CD4-positive, CD25-positive, alpha-beta regulatory T cell (primary cell): ENCODE data around the gene TBPL2. TPM values are rescaled to one million over a fixed set of nuclear protein-coding genes. Genes with fewer than 3 reads are reported as not detected.
"Not testable (repeated sequence)": the region's sequence is repeated elsewhere in the genome, so short reads cannot be mapped to it uniquely, and the experiment has no call there.

Experiments
- ATAC-seq, 2 donors: fragments of 150-1000 bp; cut with Tn5 transposase; one replicate each; pipeline ENCODE4 v1.10.0; 2021; ENCODE audit warnings: low read depth in 2 of 2, moderate number of reproducible peaks in 2 of 2, moderate library complexity in 1 of 2
- DNase-seq, 3 donors: peaks; one replicate each; pipeline versions ENCODE4 v3.0.0 to v3.0.0-alpha.2; 2012 to 2022; ENCODE audit warnings: mixed read lengths in 1 of 3
- H3K27ac ChIP-seq: one replicate; pipeline ENCODE4 v1.7.0; 2013; ENCODE audit warnings: mild to moderate bottlenecking, low read length; ENCODE audit not compliant: insufficient read depth, poor library complexity, severe bottlenecking
- H3K27me3 ChIP-seq: one replicate; pipeline ENCODE4 v1.7.0; 2013; ENCODE audit warnings: low read length; ENCODE audit not compliant: control insufficient read depth, insufficient read depth
- H3K36me3 ChIP-seq: one replicate; pipeline ENCODE4 v1.7.0; 2013; ENCODE audit warnings: mild to moderate bottlenecking, low read length, moderate library complexity; ENCODE audit not compliant: control insufficient read depth, insufficient read depth
- H3K4me1 ChIP-seq: 2 replicates; pipeline ENCODE4 v1.7.0; 2013; ENCODE audit warnings: mild to moderate bottlenecking, low read length; ENCODE audit not compliant: insufficient read depth, control insufficient read depth, poor library complexity, severe bottlenecking
- H3K4me3 ChIP-seq: one replicate; pipeline ENCODE4 v1.7.0; 2013; ENCODE audit warnings: low read depth, mild to moderate bottlenecking, low read length, moderate library complexity
- H3K9me3 ChIP-seq, 2 experiments: 1 replicate in 1 of 2; 2 replicates in 1 of 2; pipeline ENCODE4 v1.7.0; 2013; ENCODE audit warnings: low read length in 2 of 2, mild to moderate bottlenecking in 1 of 2, moderate library complexity in 1 of 2; ENCODE audit not compliant: control insufficient read depth in 2 of 2
- H3K27ac Mint-ChIP-seq, 3 donors: one replicate each; pipeline ENCODE4 v1.8.0; 2020 to 2022; ENCODE audit warnings: mild to moderate bottlenecking in 3 of 3, mixed read lengths in 3 of 3, moderate library complexity in 2 of 3
- H3K27me3 Mint-ChIP-seq: one replicate; pipeline ENCODE4 v1.8.0; 2022; ENCODE audit warnings: mild to moderate bottlenecking, mixed read lengths
- H3K36me3 Mint-ChIP-seq: one replicate; pipeline ENCODE4 v1.8.0; 2020; ENCODE audit warnings: mixed read lengths
- H3K4me1 Mint-ChIP-seq, 4 donors: one replicate each; pipeline ENCODE4 v1.8.0; 2020 to 2022; ENCODE audit warnings: mixed read lengths in 4 of 4, mild to moderate bottlenecking in 1 of 4
- H3K4me3 Mint-ChIP-seq, 4 donors: one replicate each; pipeline ENCODE4 v1.8.0; 2020 to 2022; ENCODE audit warnings: mild to moderate bottlenecking in 4 of 4, mixed read lengths in 4 of 4, moderate library complexity in 3 of 4
- H3K9me3 Mint-ChIP-seq, 7 donors: one replicate each; pipeline ENCODE4 v1.8.0; 2020 to 2022; ENCODE audit warnings: mixed read lengths in 7 of 7, mild to moderate bottlenecking in 3 of 7, moderate library complexity in 2 of 7
- polyA plus RNA-seq, 4 donors: library from polyadenylated mRNA; unstranded; fragments of 300-500 nt; fragmentation: Illumina TruSeq; gene quantifications; one replicate each; pipeline ENCODE4 v1.2.3, GENCODE V29; 2021
- total RNA-seq: library from RNA; stranded (reverse); gene quantifications from one replicate; pipeline ENCODE4 v1.2.3, GENCODE V29; 2022

The TBPL2 gene
- total and polyA plus RNA-seq, 5 donors from 2014 or later: not detected

GRCh38 chr14:55383541-55384140 lies 56.8 kb downstream of the TBPL2 start:
- no peaks in the 10 kb centered on the region for H3K9me3 ChIP-seq
- Mint-ChIP-seq H3K27me3 (no peaks in the 10 kb centered on the region), H3K36me3 (peaks cover 46% of the 10 kb centered on the region), H3K27ac (peak overlapping the region in 2 of 3 donors; percentile 13 to 57), H3K9me3 (no peaks in the 10 kb centered on the region), H3K4me1 (peaks cover 7 to 32% (median 23%) of the 10 kb centered on the region in 4 donors), H3K4me3 (no peak overlapping the region)
- no peak overlapping the region for H3K27ac ChIP-seq
- peaks cover 27% of the 10 kb centered on the region for H3K36me3 ChIP-seq
- no peak for DNase-seq
- no peak for ATAC-seq
- peaks cover 17% of the 10 kb centered on the region for H3K4me1 ChIP-seq
- no peak overlapping the region for H3K4me3 ChIP-seq
- no peaks in the 10 kb centered on the region for H3K27me3 ChIP-seq

GRCh38 chr14:55383056-55383466 lies 57.4 kb downstream of the TBPL2 start:
- H3K4me3 Mint-ChIP-seq, ATAC-seq, H3K9me3 ChIP-seq, DNase-seq, H3K4me3 ChIP-seq, H3K27ac ChIP-seq, H3K27me3 Mint-ChIP-seq, H3K9me3 Mint-ChIP-seq, H3K27me3 ChIP-seq: not testable (repeated sequence)
- Histone ChIP-seq H3K4me1 (peaks cover 17% of the 10 kb centered on the region), H3K36me3 (peaks cover 32% of the 10 kb centered on the region)
- Mint-ChIP-seq H3K4me1 (peaks cover 7 to 26% (median 22%) of the 10 kb centered on the region in 4 donors), H3K36me3 (peaks cover 47% of the 10 kb centered on the region), H3K27ac (peak overlapping the region in 1 of 3 donors; percentile 57)

GRCh38 chr14:55382483-55382882 lies 57.9 kb downstream of the TBPL2 start:
- no peak for ATAC-seq
- Histone ChIP-seq H3K36me3 (peaks cover 35% of the 10 kb centered on the region), H3K4me3 (no peak overlapping the region), H3K27ac (no peak overlapping the region), H3K27me3 (no peaks in the 10 kb centered on the region), H3K4me1 (peaks cover 17% of the 10 kb centered on the region), H3K9me3 (no peaks in the 10 kb centered on the region)
- DNase-seq: no peak
- Mint-ChIP-seq H3K36me3 (peaks cover 47% of the 10 kb centered on the region), H3K4me1 (peaks cover 7 to 23% (median 21%) of the 10 kb centered on the region in 4 donors), H3K27ac (no peak overlapping the region), H3K4me3 (no peak overlapping the region), H3K27me3 (no peaks in the 10 kb centered on the region), H3K9me3 (no peaks in the 10 kb centered on the region)

- H3K4me3 Mint-ChIP-seq: no peak overlapping the region
- Histone ChIP-seq H3K9me3 (no peaks in the 10 kb centered on the region), H3K27me3 (no peaks in the 10 kb centered on the region), H3K4me3 (no peak overlapping the region), H3K4me1 (peaks cover 11% of the 10 kb centered on the region), H3K27ac (no peak overlapping the region), H3K36me3 (peaks cover 42% of the 10 kb centered on the region)
- H3K36me3 Mint-ChIP-seq: peaks cover 49% of the 10 kb centered on the region
- H3K4me1 Mint-ChIP-seq: peaks cover 7 to 15% (median 13%) of the 10 kb centered on the region in 4 donors
- no peaks in the 10 kb centered on the region for H3K9me3 Mint-ChIP-seq
- no peaks in the 10 kb centered on the region for H3K27me3 Mint-ChIP-seq
- H3K27ac Mint-ChIP-seq: peak overlapping the region in 1 of 3 donors; percentile 53
- DNase-seq: no peak
- no peak for ATAC-seq
Measured at GRCh38 chr14:55381561-55381960, 58.9 kb downstream of the TBPL2 start.

GRCh38 chr14:55381040-55381439 lies 59.4 kb downstream of the TBPL2 start:
- DNase-seq (no peak), ATAC-seq (no peak)
- Mint-ChIP-seq H3K4me1 (peaks cover 5 to 9% (median 8%) of the 10 kb centered on the region in 4 donors), H3K9me3 (no peaks in the 10 kb centered on the region), H3K36me3 (peaks cover 50% of the 10 kb centered on the region), H3K4me3 (no peak overlapping the region), H3K27ac (no peak overlapping the region), H3K27me3 (no peaks in the 10 kb centered on the region)
- peaks cover 6% of the 10 kb centered on the region for H3K4me1 ChIP-seq
- no peaks in the 10 kb centered on the region for H3K27me3 ChIP-seq
- no peaks in the 10 kb centered on the region for H3K9me3 ChIP-seq
- no peak overlapping the region for H3K27ac ChIP-seq
- H3K36me3 ChIP-seq: peaks cover 45% of the 10 kb centered on the region
- no peak overlapping the region for H3K4me3 ChIP-seq

- H3K27me3 ChIP-seq: no peaks in the 10 kb centered on the region
- H3K36me3 ChIP-seq: peaks cover 36% of the 10 kb centered on the region
- no peak for DNase-seq
- no peak overlapping the region for H3K4me3 ChIP-seq
- H3K4me1 ChIP-seq: peaks cover 18% of the 10 kb centered on the region
- no peak overlapping the region for H3K27ac ChIP-seq
- H3K36me3 Mint-ChIP-seq: peaks cover 48% of the 10 kb centered on the region
- H3K4me3 Mint-ChIP-seq: no peak overlapping the region
- H3K27me3 Mint-ChIP-seq: no peaks in the 10 kb centered on the region
- H3K9me3 Mint-ChIP-seq: no peaks in the 10 kb centered on the region
- ATAC-seq: no peak
- H3K27ac Mint-ChIP-seq: peak overlapping the region in 1 of 3 donors; percentile 51
- H3K9me3 ChIP-seq: no peaks in the 10 kb centered on the region
- H3K4me1 Mint-ChIP-seq: peaks cover 11 to 25% (median 19%) of the 10 kb centered on the region in 4 donors
Measured at GRCh38 chr14:55377236-55377635, 63.2 kb downstream of the TBPL2 start.

- H3K4me1 ChIP-seq: peaks cover 18% of the 10 kb centered on the region
- no peaks in the 10 kb centered on the region for H3K27me3 ChIP-seq
- peaks cover 24% of the 10 kb centered on the region for H3K36me3 ChIP-seq
- no peak for ATAC-seq
- H3K27ac ChIP-seq: peak overlapping the region; percentile 34
- Mint-ChIP-seq H3K36me3 (peaks cover 35% of the 10 kb centered on the region), H3K4me1 (peaks cover 11 to 27% (median 22%) of the 10 kb centered on the region in 4 donors), H3K27ac (peak overlapping the region; percentile 32 to 95 (median 50)), H3K4me3 (peak overlapping the region in 3 of 4 donors; percentile 7 to 24 (median 17)), H3K27me3 (no peaks in the 10 kb centered on the region), H3K9me3 (peaks cover 0 to 1% (median 0%) of the 10 kb centered on the region in 7 donors)
- H3K9me3 ChIP-seq: no peaks in the 10 kb centered on the region
- H3K4me3 ChIP-seq: peak overlapping the region; percentile 11
- no peak for DNase-seq
Measured at GRCh38 chr14:55374771-55375170, 65.6 kb downstream of the TBPL2 start.
